Activated CD4-positive, alpha-beta T cell treated with anti-CD3 and anti-CD28 coated beads, Interleukin-2, amount 50 U/mL, for 4 hours (primary cell): ENCODE results near the gene ATL3.
"Not testable (repeated sequence)": the region's sequence is repeated elsewhere in the genome, so short reads cannot be mapped to it uniquely, and the experiment has no call there.

Experiments
- DNase-seq, 2 experiments: peaks; one replicate each; pipeline ENCODE4 v3.0.0-alpha.2; 2020

The ATL3 gene

GRCh38 chr11:63681321-63682065, 10.3 kb upstream of the ATL3 start, which contains the start of gene RTN3:
RTN3 (plus strand) TSS chr11:63681500; CDS start chr11:63681637, 137 bp downstream.
- peak; percentile 94 to 97 for DNase-seq

- peak; percentile 5 to 9 for DNase-seq
Observed at GRCh38 chr11:63680834-63681320, 9.7 kb upstream of the ATL3 start.

GRCh38 chr11:63673579-63673978, 2.4 kb upstream of the ATL3 start:
- no peak for DNase-seq

GRCh38 chr11:63672936-63673539, 1.9 kb upstream of the ATL3 start:
- no peak for DNase-seq

- DNase-seq: no peak
Observed at GRCh38 chr11:63672156-63672463, 934 bp upstream of the ATL3 start.

- no peak for DNase-seq
Observed at GRCh38 chr11:63670433-63671321, 499 bp downstream of the ATL3 start.

- no peak for DNase-seq
Observed at GRCh38 chr11:63670096-63670432, 1.1 kb downstream of the ATL3 start.

- no peak for DNase-seq
Observed at GRCh38 chr11:63667995-63668795, 3.0 kb downstream of the ATL3 start.

- DNase-seq: no peak
Observed at GRCh38 chr11:63666874-63667273, 4.3 kb downstream of the ATL3 start.

- no peak for DNase-seq
Observed at GRCh38 chr11:63663809-63664208, 7.4 kb downstream of the ATL3 start.

- no peak for DNase-seq
Observed at GRCh38 chr11:63660972-63661371, 10.2 kb downstream of the ATL3 start.

GRCh38 chr11:63652671-63653070, 18.5 kb downstream of the ATL3 start:
- DNase-seq: no peak

GRCh38 chr11:63643205-63643604, 28.0 kb downstream of the ATL3 start:
- DNase-seq: no peak

GRCh38 chr11:63641727-63642126, 29.4 kb downstream of the ATL3 start:
- no peak for DNase-seq

GRCh38 chr11:63639199-63639832, 31.9 kb downstream of the ATL3 start:
- no peak for DNase-seq

GRCh38 chr11:63638436-63638835, 32.7 kb downstream of the ATL3 start:
- not testable (repeated sequence) for DNase-seq

- peak; percentile 62 to 70 for DNase-seq
Observed at GRCh38 chr11:63635762-63636465, 35.3 kb downstream of the ATL3 start.

GRCh38 chr11:63629426-63629825, 41.8 kb downstream of the ATL3 start:
- no peak for DNase-seq

- no peak for DNase-seq
Observed at GRCh38 chr11:63623513-63624140, 47.5 kb downstream of the ATL3 start.

GRCh38 chr11:63622323-63622722, 48.9 kb downstream of the ATL3 start:
- no peak for DNase-seq

- DNase-seq: no peak
Observed at GRCh38 chr11:63621071-63621470, 50.1 kb downstream of the ATL3 start.
